ENCODE data around the gene SOHLH1. TPM values are rescaled to one million over a fixed set of nuclear protein-coding genes. Genes with fewer than 3 reads are reported as not detected.

Gene SOHLH1
- total and polyA plus RNA-seq, 2 of the 4 experiments (the other 2 are of a cell fraction) = not detected

DNA sequence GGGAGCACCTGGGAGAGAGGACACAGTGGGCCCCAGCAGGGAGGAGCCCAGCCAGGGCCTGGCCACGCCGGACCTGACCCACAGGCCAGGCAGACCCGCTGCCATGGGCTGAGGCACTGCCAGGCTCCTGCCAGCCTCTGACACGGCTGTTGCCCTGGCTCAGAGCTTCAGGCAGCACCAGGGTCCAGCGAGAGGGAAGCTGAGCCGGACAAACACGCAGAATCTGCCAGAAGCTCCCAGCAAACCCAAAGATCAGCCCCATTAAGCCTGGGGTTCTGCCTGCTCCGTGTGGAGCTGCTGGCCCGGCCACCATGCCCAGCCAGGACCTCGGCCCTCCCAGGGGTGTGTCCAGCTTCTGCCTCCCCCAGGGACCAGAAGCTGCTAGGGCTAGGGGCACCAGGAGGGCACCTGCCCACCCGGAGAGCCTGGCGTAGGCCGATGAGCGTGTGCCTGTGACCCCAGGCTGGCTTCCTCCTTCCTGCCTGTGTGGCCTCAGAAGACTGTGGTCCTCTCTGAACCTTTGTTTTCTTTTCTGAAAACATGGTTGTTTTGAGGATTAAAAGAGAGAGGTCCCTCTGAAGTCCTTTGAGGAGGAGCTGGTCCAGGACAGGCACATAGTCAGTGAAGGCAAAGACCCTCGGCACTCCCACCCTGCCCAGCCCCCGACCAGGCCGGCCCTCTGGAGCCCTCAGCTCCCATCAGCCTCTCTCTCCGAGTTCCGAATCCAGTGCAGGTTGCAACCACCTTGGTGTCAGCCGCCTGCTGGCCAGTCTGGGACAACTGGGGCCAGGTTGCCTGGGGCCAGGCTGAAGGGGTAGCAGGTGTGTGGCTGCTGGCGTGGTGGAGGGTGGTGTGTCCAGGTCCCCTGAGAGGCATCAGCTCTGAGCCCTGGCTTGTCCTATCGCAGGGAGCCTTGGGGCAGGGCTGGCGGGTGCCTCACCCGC, 42.3 kb upstream of the SOHLH1 start:
- Histone ChIP-seq H2AK9ac (replicated peaks; ENCODE audit: low read depth, low read length, poor library complexity) (no peak overlapping the region), H2BK120ac (ENCODE audit: low read depth, low read length) (no peak overlapping the region), H3K4ac (ENCODE audit: low read depth, low read length) (no peak overlapping the region), H2BK5ac (ENCODE audit: low read depth, low read length, poor library complexity, severe bottlenecking) (no peak overlapping the region), H3K4me3 (ENCODE audit: insufficient read depth, low read depth, low read length) (no peak overlapping the region), H2AFZ (replicated peaks; ENCODE audit: low read length, poor library complexity) (no peak overlapping the region), H3K36me3 (ENCODE audit: control insufficient read depth, insufficient read depth, low read length) (no peaks in the 10 kb centered on the region), H3K27ac (ENCODE audit: insufficient read depth, low read length) (no peak overlapping the region), H3K56ac (ENCODE audit: extremely low read depth, insufficient read depth, low read length) (no peak overlapping the region), H3K9me1 (ENCODE audit: insufficient read depth, low read length) (no peaks in the 10 kb centered on the region), H3K18ac (ENCODE audit: low read depth, low read length) (no peak overlapping the region), H3K4me1 (ENCODE audit: control insufficient read depth, insufficient read depth, low read length) (no peaks in the 10 kb centered on the region), H2BK15ac (ENCODE audit: low read depth, low read length) (no peak overlapping the region), H3K9me3 (ENCODE audit: control insufficient read depth, insufficient read depth, low read length) (no peaks in the 10 kb centered on the region), H4K8ac (ENCODE audit: low read depth in 2 of 2, low read length in 2 of 2) (no peak overlapping the region), H2BK20ac (ENCODE audit: low read depth, low read length) (no peak overlapping the region), H3K4me2 (ENCODE audit: low read depth, low read length) (no peak overlapping the region), H4K5ac (ENCODE audit: low read depth, low read length) (no peak overlapping the region), H2AK5ac (ENCODE audit: low read depth, low read length) (no peak overlapping the region), H3K27me3 (ENCODE audit: control insufficient read depth, insufficient read depth, low read length) (peaks cover 35% of the 10 kb centered on the region), H3K23ac (ENCODE audit: low read depth, low read length) (no peak overlapping the region), H3K14ac (replicated peaks; ENCODE audit: low read depth, low read length) (no peak overlapping the region), H4K20me1 (ENCODE audit: insufficient read depth, low read length) (no peaks in the 10 kb centered on the region; the same call in 1 of the 2 replicates), H3K9ac (ENCODE audit: low read depth, low read length) (no peak overlapping the region), H4K91ac (ENCODE audit: insufficient read depth, low read depth, low read length) (no peak overlapping the region), H3K79me1 (ENCODE audit: low read depth in 1 of 2, low read length in 2 of 2) (no peaks in the 10 kb centered on the region)
- TF ChIP-seq SMC3 (IDR thresholded peaks at IDR 0.05; ENCODE audit: low read depth, low read length) (no peak), RCOR1 (IDR thresholded peaks at IDR 0.05; ENCODE audit: insufficient replicate concordance, low read length) (no peak)
- TF ChIP-seq, protein P1, sequence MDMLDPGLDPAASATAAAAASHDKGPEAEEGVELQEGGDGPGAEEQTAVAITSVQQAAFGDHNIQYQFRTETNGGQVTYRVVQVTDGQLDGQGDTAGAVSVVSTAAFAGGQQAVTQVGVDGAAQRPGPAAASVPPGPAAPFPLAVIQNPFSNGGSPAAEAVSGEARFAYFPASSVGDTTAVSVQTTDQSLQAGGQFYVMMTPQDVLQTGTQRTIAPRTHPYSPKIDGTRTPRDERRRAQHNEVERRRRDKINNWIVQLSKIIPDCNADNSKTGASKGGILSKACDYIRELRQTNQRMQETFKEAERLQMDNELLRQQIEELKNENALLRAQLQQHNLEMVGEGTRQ (IDR thresholded peaks at IDR 0.05; ENCODE audit: low read depth, low read length) = no peak
- intact Hi-C loops (cut with micrococcal nuclease) = no loop called here
- 52% methylated on average over 5 of the region's 24 CpGs; no CpG with 5 or more reads in 1 of the 2 experiments for WGBS, 2 experiments (ENCODE audit: extremely low coverage in 2 of 2, insufficient read length in 1 of 2)
- dilution Hi-C loops (cut with HindIII; ENCODE audit: low sequenced_read_pairs, unreplicated experiment) = no loop called here
- DNase-seq (no peak), ATAC-seq (ENCODE audit: low read depth) (no peak)
- ChIA-PET POLR2A (ENCODE audit: unreplicated experiment) (no interaction called here), CTCF (no interaction called here)
- in situ Hi-C loops (cut with MboI; ENCODE audit: low sequenced_read_pairs) = no loop called here
- no TSS peak for BruUV-seq (replicated peaks)
